Ammon's horn (tissue), 1 donor: ENCODE data around the gene METTL9.
"Not testable (repeated sequence)": the region's sequence is repeated elsewhere in the genome, so short reads cannot be mapped to it uniquely, and the experiment has no call there.

Experiments used
- DNase-seq: peaks from one replicate; pipeline ENCODE4 v3.0.0-alpha.2; 2016; ENCODE audit warnings: low spot score

The METTL9 gene

GRCh38 chr16:21611198-21611555 is 11.8 kb downstream of the METTL9 start:
- DNase-seq: no peak

- no peak for DNase-seq
These were observed 12.4 kb downstream of the METTL9 start for GRCh38 chr16:21611556-21612384.

GRCh38 chr16:21613361-21613760 is 14.0 kb downstream of the METTL9 start:
- no peak for DNase-seq

GRCh38 chr16:21613781-21614180 is 14.4 kb downstream of the METTL9 start:
- no peak for DNase-seq

GRCh38 chr16:21614896-21615295 is 15.5 kb downstream of the METTL9 start:
- DNase-seq: no peak

GRCh38 chr16:21617607-21618006 is 18.2 kb downstream of the METTL9 start:
- DNase-seq: no peak

- DNase-seq: no peak
These were observed 18.9 kb downstream of the METTL9 start for GRCh38 chr16:21618281-21618680.

GRCh38 chr16:21619765-21620425 is 20.5 kb downstream of the METTL9 start:
- DNase-seq: no peak

GRCh38 chr16:21620592-21620991 is 21.2 kb downstream of the METTL9 start:
- no peak for DNase-seq

- DNase-seq: no peak
These were observed 23.2 kb downstream of the METTL9 start for GRCh38 chr16:21622545-21622944.

GRCh38 chr16:21625026-21625425 is 25.6 kb downstream of the METTL9 start:
- DNase-seq: no peak

- peak; percentile 52 for DNase-seq
These were observed 27.4 kb downstream of the METTL9 start for GRCh38 chr16:21626659-21627277.

- no peak for DNase-seq
These were observed 28.8 kb downstream of the METTL9 start for GRCh38 chr16:21628121-21628726.

GRCh38 chr16:21628772-21629171 is 29.4 kb downstream of the METTL9 start:
- no peak for DNase-seq

GRCh38 chr16:21629616-21630539 is 30.5 kb downstream of the METTL9 start:
- not testable (repeated sequence) for DNase-seq

GRCh38 chr16:21630866-21631265 is 31.5 kb downstream of the METTL9 start:
- DNase-seq: not testable (repeated sequence)

- DNase-seq: not testable (repeated sequence)
These were observed 32.0 kb downstream of the METTL9 start for GRCh38 chr16:21631376-21631775.

GRCh38 chr16:21631951-21632575 is 32.7 kb downstream of the METTL9 start:
- DNase-seq: not testable (repeated sequence)

GRCh38 chr16:21634216-21634615 is 34.8 kb downstream of the METTL9 start:
- DNase-seq: no peak

- not testable (repeated sequence) for DNase-seq
These were observed 36.3 kb downstream of the METTL9 start for GRCh38 chr16:21635694-21636093.
